RWPE2 (cell line): ENCODE measurements around the gene CHRNA9.

Experiments
- ATAC-seq: fragments of 200-7000 bp; cut with Tn5 transposase; 3 replicates; pipeline ENCODE4 v1.9.1; 2021; ENCODE audit warnings: low read depth
- DNase-seq: peaks from one replicate; pipeline ENCODE4 v3.0.0-alpha.2; 2020; ENCODE audit warnings: low spot score
- H3K27ac ChIP-seq: fragments of 450-650 bp; 2 replicates; pipeline ENCODE4 v1.5.1; 2017; ENCODE audit warnings: mild to moderate bottlenecking; ENCODE audit not compliant: poor library complexity, severe bottlenecking
- H3K27me3 ChIP-seq: fragments of 250-450 bp; sonication (Bioruptor Pico); 2 replicates; pipeline ENCODE4 v1.5.1; 2021; ENCODE audit warnings: mild to moderate bottlenecking, moderate library complexity; ENCODE audit not compliant: insufficient read depth, poor library complexity, severe bottlenecking
- H3K36me3 ChIP-seq: fragments of 250-450 bp; sonication (Bioruptor Pico); 2 replicates; pipeline ENCODE4 v1.5.1; 2020; ENCODE audit warnings: low read depth, mild to moderate bottlenecking, moderate library complexity
- H3K4me1 ChIP-seq: fragments of 250-450 bp; sonication (Bioruptor Pico); 2 replicates; pipeline ENCODE4 v1.5.1; 2021; ENCODE audit warnings: mild to moderate bottlenecking, moderate library complexity; ENCODE audit not compliant: insufficient read depth, poor library complexity, severe bottlenecking
- H3K4me3 ChIP-seq: fragments of 250-450 bp; sonication (Bioruptor Pico); 2 replicates; pipeline ENCODE4 v1.5.1; 2021; ENCODE audit warnings: mild to moderate bottlenecking, moderate library complexity; ENCODE audit not compliant: severe bottlenecking
- H3K9me3 ChIP-seq: fragments of 250-450 bp; sonication (Bioruptor Pico); 2 replicates; pipeline ENCODE4 v1.5.1; 2021; ENCODE audit warnings: mild to moderate bottlenecking, moderate library complexity; ENCODE audit not compliant: severe bottlenecking
- CTCF ChIP-seq: fragments of 450-650 bp; IDR thresholded peaks from one replicate; pipeline ENCODE4 v1.5.1; 2017; ENCODE audit warnings: mild to moderate bottlenecking, moderate library complexity; ENCODE audit not compliant: poor library complexity, severe bottlenecking

Gene CHRNA9

GRCh38 chr4:40329805-40330204 is 5.3 kb upstream of the CHRNA9 start:
- H3K9me3 ChIP-seq = no peaks in the 10 kb centered on the region
- H3K27me3 ChIP-seq = no peaks in the 10 kb centered on the region
- ATAC-seq (no peak), DNase-seq (no peak)
- no peak for TF ChIP-seq CTCF
- peaks cover 24% of the 10 kb centered on the region for H3K4me1 ChIP-seq
- no peaks in the 10 kb centered on the region for H3K36me3 ChIP-seq
- H3K27ac ChIP-seq = no peak overlapping the region
- H3K4me3 ChIP-seq = no peak overlapping the region

GRCh38 chr4:40330536-40330935 is 4.6 kb upstream of the CHRNA9 start:
- H3K36me3 ChIP-seq = no peaks in the 10 kb centered on the region
- no peak overlapping the region for H3K27ac ChIP-seq
- peaks cover 30% of the 10 kb centered on the region for H3K4me1 ChIP-seq
- TF ChIP-seq CTCF = no peak
- H3K4me3 ChIP-seq = no peak overlapping the region
- no peak for DNase-seq
- no peaks in the 10 kb centered on the region for H3K27me3 ChIP-seq
- no peaks in the 10 kb centered on the region for H3K9me3 ChIP-seq
- ATAC-seq = no peak

GRCh38 chr4:40331101-40331745 is 3.9 kb upstream of the CHRNA9 start:
- no peaks in the 10 kb centered on the region for H3K27me3 ChIP-seq
- H3K36me3 ChIP-seq = no peaks in the 10 kb centered on the region
- no peak overlapping the region for H3K4me3 ChIP-seq
- H3K4me1 ChIP-seq = peaks cover 33% of the 10 kb centered on the region
- no peak overlapping the region for H3K27ac ChIP-seq
- TF ChIP-seq CTCF = no peak
- no peak for ATAC-seq
- H3K9me3 ChIP-seq = no peaks in the 10 kb centered on the region
- no peak for DNase-seq

GRCh38 chr4:40331961-40332360 is 3.2 kb upstream of the CHRNA9 start:
- Histone ChIP-seq H3K36me3 (no peaks in the 10 kb centered on the region), H3K27ac (no peak overlapping the region), H3K4me3 (no peak overlapping the region), H3K9me3 (no peaks in the 10 kb centered on the region), H3K4me1 (peaks cover 33% of the 10 kb centered on the region), H3K27me3 (no peaks in the 10 kb centered on the region)
- ATAC-seq (no peak), DNase-seq (no peak)
- no peak for TF ChIP-seq CTCF

- no peaks in the 10 kb centered on the region for H3K9me3 ChIP-seq
- peak overlapping the region; percentile 60 for H3K27ac ChIP-seq
- peaks cover 24% of the 10 kb centered on the region for H3K4me1 ChIP-seq
- no peaks in the 10 kb centered on the region for H3K27me3 ChIP-seq
- no peak overlapping the region for H3K4me3 ChIP-seq
- DNase-seq = peak; percentile 86
- ATAC-seq = peak; percentile 95
- H3K36me3 ChIP-seq = no peaks in the 10 kb centered on the region
- TF ChIP-seq CTCF = no peak
Measured at GRCh38 chr4:40333921-40334352, 1.2 kb upstream of the CHRNA9 start.
